Activated CD8-positive, alpha-beta memory T cell treated with anti-CD3 and anti-CD28 coated beads, Interleukin-2, amount 50 U/mL, for 1 hour (primary cell): ENCODE results near the gene DCP1B.

Source experiments
- DNase-seq: peaks from one replicate; pipeline ENCODE4 v3.0.0-alpha.2; 2020; ENCODE audit errors: extremely low read depth

The DCP1B gene

GRCh38 chr12:2017546-2018337, 13.5 kb upstream of the DCP1B start:
- DNase-seq = no peak

- DNase-seq = no peak
Measured at GRCh38 chr12:2016862-2017545, 12.7 kb upstream of the DCP1B start.

GRCh38 chr12:2014231-2014630, 10.0 kb upstream of the DCP1B start:
- DNase-seq = no peak

DNA sequence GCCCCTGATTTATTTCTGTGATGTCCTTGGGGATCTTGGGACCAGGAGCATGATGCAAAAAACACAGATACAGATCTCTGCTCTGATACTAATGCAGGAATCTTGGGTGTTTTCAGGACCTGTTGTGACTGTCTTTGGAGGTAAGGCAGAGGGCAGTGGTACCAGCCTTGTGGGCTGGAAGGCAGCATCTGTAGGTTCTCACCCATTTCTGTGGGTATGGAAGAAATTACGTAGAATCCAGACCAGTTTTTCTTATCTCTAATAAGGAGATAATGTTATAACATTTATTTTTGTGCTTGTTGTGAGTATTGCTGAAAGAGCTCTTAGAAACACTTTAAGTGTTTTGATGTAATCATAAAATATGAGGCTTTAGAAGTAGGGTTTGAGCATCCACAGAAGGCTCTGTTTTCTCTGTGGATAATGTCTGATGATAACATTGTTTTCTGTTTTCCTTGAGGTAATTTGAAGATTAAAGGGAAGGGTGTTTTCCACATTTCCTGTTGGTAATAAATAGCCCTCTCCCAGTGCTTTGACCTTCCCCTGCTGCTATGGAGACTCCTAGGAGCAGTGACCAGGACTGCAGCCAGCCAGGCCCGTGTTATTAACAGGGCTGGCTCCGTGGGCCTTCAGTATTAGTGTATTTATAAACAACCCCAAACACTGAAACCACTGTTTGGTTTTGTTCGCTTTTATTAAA, 9.4 kb upstream of the DCP1B start:
- DNase-seq = no peak

DNA sequence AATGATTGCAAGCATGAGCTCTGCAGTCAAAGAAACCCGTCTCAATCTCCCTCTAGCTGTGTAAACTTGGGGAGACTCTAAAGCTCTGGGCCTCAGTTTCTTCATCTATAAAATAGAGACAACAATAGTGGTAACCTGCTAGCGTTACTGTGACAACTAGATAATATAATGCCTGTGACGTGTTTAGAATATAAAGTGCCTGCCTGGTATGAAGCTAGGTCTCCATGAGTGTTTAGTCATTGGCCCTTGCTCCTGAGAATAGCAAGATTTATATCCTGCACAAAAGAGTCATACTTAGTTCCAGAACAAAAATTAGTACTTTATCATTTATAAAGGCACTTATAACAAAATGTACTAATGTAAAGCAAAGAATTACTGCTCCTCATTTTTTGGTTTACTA, 8.8 kb upstream of the DCP1B start:
- DNase-seq = no peak

- DNase-seq = no peak
Measured at GRCh38 chr12:2011643-2012607, 7.7 kb upstream of the DCP1B start.

- no peak for DNase-seq
Measured at GRCh38 chr12:2009623-2010022, 5.4 kb upstream of the DCP1B start.

DNA sequence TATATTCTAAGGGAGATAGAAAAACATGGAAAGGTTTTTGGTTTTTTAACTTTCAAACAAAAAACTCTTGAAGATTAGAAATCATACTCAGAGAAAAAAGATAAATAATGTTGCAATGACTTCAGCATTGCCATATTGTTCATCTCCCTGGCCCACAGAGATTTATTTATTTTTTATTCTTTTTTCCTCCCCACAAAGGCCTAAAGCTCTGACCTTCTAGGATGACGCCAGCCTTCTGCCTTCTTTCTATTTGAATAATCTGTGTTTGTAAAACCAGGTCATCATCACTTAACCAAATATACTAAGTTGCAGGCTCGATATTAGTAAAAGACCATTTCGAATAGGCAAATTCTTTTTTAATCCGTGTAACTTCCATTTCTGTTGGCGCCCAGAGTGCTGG, 4.4 kb upstream of the DCP1B start:
- DNase-seq = no peak

GRCh38 chr12:2003676-2004112, 563 bp downstream of the DCP1B start:
- DNase-seq = no peak

DNA sequence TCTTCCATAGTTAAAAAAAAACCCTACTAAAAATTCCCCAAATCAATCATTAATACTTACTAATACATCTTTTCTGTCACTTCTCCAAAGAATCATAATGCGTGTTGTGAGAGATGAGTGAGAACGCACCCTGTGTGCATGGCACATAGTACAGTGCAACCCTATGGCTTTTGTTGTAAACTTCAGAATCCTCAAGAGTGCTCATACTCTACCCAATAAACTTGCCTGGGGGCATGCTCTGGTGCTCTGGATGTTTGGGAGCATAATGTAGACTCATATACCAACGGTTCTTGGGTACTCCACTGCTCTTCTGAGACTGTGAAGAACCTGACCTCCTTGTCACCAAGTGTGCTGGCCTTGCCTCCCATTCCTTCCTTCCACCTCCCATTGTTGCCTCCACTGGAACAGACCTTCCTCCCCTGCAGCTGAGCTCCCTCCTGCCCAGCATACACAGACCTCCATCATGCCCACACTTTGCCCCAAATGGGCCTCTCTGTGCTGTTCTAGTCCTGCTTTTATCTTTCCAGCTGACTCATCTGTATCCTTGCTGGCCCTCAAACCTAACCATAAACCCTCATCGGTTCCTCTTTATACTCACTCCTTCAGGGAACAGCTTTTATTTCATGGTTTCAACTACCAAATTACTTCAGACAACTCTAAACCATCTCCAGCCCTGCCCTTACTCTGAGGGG, 8.9 kb downstream of the DCP1B start:
- DNase-seq = no peak

DNA sequence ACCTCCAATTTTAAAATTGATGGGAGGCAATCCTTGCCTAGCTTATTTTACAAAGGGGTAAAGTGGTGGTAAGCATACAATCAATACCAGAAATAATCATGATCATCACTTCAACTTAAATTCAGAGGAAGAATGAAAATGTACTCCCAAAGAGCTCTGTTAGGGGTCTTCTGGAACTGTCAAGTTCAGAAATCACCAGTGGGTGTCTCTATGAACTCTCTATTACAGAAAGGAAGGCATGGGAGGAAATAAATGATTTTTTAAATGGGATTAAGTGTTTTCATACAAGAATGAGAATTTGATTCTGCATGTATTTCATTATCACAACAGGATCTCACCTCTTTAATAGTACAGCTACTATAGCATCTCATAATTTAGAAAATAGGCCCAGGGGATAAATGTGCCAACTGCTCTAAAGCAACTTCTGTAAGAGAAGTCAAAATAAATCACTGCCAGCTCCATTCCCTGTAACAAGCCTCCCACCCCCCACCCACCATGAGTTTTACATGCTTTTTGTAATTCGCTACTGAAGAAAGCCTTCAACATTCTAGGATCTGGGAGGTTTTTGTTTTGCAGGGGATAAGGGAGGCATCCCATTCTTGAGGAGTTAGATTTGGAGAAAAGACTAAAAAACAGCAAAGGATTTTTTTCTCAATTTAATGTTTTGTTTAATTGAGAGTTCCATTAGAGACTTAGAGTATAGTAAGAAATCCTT, 9.7 kb downstream of the DCP1B start:
- no peak for DNase-seq

DNA sequence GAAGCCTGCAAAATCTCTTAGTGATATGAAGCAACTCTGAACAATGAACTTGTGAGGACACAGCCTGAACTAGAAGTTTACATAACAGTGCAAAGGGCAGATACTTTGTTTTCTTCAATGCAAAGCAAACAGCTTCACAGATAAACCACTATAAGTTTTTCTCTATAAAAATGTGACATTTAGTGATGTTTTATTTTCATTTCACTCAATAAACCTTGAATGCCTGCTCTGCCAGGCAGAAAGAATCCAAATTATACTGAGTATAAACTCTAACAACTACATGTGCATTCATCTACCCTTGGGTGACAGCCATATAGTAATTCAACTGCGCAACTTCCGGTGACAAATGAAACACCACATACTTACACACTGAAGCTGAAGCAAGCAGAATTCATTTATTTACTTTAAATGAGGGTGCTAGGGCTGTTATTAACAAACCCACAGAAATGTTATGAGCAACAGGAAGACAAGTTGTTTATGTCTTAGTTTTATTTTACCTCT, 10.3 kb downstream of the DCP1B start:
- no peak for DNase-seq

DNA sequence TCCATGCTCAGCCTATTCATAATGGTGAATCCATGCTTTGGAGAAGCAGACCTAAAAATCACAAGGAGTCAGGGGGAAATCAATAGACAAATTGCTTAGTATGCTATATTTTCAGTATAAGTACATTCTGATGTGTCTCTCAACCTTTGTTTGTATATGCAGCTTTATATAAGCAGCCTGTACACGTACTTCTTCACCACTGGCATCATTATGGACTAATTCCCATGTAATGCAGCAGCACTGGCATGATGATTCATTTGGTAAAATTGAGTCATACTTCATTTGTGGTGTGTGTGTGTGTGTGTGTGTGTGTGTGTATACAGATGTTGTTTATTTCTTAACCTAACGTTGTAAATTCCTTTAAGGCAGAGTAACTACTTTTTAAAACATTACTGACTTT, 10.9 kb downstream of the DCP1B start:
- DNase-seq = no peak

DNA sequence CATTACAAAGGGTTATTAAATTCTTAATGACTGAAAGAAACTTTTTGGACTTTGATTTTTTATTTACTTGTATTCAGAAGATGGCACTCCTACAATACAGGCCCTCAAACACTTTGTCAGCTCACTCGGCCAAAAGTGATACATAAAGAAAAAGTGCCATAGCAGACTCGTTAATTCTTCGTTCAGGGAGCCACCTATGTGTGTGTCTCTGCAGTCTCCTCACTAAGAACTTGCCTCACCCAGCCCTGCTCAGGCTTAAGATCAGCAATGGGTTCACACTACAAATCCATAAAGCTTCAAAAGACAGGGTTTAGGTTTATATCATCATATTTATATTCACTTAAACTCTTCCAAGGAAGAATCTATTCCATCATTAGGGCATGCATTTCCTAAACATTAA, 11.5 kb downstream of the DCP1B start:
- no peak for DNase-seq

DNA sequence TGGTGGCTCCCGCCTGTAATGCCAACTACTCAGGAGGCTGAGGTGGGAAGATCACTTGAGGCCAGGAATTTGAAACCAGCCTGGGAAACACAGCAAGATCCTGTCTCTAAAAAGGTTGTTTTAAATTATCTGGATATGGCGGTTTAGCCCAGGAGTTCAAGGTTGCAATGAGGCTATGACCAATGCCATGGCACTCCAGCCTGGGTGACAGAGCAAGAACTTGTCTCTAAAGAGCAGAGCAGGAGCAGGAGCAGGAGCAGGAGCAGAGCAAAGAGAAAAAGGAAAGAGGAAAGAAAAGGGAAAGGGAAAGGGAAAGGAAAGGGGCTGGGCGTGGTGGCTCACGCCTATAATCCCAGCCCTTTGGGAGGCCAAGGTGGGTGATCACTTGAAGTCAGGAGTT, 15.1 kb downstream of the DCP1B start:
- no peak for DNase-seq

- no peak for DNase-seq
Measured at GRCh38 chr12:1984759-1985158, 19.5 kb downstream of the DCP1B start.

DNA sequence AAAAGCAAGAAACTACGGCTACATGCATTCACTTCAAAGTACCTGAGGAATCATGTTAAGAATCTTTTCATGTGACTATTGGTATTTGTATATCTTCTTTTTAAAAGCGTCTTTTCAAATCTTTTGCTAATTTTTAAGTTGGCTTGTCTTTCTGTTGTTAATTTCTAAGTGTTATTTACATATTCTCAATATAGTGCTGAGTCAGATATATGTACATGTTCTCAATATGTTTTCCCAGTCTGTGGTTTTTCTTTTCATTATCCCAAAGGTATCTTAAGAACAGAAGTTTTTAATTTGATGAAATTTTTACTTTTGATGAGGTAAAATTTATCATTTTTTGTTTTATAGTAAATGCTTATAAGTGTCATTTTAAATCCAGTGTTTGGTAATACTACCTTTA, 24.0 kb downstream of the DCP1B start:
- no peak for DNase-seq

DNA sequence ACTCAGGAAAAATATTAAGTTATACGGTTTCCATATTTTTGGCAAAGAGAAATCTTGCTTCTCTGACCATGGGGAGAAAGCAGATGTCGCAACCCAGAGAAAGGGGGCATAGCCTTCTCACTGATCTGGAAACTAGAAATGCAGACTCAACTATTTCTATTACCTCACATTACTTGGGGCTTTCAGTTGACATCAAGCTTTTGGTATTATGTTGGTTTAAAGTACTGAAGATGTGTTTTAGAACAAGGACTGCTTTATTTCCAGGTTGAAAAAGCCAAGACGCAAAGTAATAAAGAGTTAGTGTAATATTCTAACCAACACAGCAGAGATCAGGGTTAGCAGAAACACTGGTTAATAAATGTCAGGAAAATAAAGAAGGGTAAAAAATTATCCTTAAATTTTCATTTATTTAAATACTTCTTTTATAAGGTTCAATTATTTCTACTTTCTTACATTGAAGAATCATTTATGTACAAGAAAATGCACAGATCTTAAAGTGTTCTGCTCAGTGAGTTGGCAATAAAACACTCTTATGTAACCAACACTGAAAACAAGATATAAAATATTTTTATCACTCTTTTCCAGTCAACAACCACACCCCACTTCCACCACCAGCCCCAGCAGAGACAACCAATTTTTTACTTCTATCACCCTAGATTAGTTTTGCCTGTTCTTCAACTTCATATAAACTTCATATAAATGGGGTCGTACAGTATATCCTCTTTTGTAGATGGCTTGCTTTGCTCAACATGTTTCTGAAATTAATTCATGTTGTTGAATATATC, 26.0 kb downstream of the DCP1B start:
- DNase-seq = no peak

DNA sequence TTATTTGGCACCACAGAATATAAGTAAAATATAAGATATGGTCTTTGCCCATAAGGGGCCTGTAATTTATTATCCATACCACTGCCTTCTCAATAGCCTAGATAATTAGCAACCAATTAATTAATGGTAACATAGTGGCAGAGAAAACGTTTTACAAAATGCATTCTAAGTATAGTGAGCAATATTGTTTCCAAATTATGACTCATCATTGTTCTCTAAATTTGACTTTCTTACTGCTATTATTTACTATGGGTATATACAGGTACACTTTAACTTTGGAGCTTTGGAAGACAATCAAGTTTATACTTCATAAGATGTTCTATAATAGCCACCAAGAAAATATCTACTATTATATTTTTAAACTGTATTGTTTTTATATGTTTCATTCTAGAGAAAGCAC, 26.7 kb downstream of the DCP1B start:
- no peak for DNase-seq
